GM19455 (cell line): ENCODE results near the gene SLC17A2.

Source experiments
- ATAC-seq: cut with Tn5 transposase; IDR thresholded peaks from one replicate; pipeline ENCODE4 v1.9.1; 2021; ENCODE audit not compliant: unreplicated experiment

SLC17A2 gene, protein sequence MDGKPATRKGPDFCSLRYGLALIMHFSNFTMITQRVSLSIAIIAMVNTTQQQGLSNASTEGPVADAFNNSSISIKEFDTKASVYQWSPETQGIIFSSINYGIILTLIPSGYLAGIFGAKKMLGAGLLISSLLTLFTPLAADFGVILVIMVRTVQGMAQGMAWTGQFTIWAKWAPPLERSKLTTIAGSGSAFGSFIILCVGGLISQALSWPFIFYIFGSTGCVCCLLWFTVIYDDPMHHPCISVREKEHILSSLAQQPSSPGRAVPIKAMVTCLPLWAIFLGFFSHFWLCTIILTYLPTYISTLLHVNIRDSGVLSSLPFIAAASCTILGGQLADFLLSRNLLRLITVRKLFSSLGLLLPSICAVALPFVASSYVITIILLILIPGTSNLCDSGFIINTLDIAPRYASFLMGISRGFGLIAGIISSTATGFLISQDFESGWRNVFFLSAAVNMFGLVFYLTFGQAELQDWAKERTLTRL

DNA sequence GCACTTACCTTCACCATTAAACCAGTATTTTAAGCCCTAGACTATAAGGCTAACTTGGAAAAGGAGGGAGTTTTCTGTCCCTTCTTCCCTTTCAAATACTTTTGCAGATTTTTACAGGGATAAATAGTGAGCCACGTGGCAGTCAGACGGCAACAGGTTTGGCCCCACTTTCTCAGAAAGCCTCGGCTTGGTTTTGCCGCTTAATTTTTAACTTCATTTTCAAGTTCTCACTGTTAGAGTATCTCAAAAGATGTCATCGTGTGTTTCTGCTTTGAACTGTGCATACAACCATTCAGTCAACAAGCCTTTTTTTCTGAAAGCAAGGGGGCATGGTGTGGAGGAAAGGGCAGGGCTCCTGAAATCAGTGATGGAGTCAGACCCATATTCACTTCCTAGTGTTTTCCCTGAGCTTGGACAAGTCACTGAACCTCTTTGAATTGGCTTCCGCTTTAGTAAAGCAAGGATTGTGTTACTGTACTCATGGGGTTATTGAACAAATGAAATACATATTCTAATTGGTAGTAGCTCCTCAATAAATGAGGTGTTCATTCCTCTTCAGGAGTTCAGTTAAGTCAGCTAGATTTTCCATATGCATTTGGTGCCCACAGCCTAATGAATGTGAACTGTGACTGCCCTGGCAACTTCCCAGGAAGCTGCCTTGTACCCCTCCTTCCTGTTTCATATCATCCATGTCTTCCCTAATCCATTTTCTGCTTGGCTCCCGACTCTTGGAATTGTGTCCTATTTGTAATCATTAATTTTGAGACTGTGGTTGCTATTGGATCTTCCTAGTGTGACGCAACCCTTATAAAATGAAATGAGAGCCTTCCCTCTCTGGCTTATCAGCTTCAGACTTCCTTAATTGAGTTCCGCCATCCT, at the start of gene SLC17A2:
TSS of gene SLC17A2 (minus strand) at position 160 of the 879 bp plus-strand sequence. CDS start 4,895 bp downstream, outside the sequence.
- no peak for ATAC-seq

- ATAC-seq, result no peak
Measured at GRCh38 chr6:25975923-25976560, 45.6 kb upstream of the SLC17A2 start.

GRCh38 chr6:25973923-25974555, 43.5 kb upstream of the SLC17A2 start:
- ATAC-seq, result no peak

DNA sequence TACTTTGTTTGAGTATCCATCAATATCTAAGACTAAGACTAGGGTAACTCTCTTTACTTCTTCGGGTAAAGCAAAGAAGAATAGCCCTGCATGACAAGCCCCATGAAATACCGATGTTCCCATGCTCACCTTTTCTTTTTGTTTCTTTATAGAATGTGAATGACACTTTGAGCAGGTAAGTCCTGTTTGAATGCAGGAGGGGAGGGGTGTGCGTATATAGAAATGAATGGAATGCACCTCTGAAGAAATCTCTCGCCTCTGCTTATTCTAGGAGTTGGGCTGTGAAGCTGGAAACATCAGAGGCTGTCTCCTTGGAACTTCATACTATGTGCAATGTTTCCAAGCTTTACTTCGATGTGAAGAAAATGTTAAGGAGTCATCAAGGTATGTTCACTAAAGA, 42.4 kb upstream of the SLC17A2 start:
- no peak for ATAC-seq

DNA sequence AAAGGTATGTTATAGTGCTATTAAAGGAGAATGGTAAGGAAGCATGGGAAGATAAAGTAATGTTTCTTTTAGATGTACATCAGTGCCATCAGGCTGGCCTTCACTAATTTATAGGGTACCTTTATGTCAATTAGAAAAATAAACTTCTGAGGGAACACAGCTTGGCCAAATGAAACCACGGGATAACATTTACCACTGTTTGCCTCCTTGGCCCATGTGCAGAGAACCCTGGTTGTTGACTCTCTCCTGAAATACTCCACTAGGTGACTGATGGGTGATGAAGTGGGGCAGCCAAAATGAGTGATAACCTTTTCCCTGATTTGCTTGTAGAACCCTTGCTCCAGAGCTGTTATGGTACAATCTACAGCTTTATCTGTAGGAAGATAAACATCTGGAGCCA, 41.6 kb upstream of the SLC17A2 start:
- ATAC-seq, result no peak

DNA sequence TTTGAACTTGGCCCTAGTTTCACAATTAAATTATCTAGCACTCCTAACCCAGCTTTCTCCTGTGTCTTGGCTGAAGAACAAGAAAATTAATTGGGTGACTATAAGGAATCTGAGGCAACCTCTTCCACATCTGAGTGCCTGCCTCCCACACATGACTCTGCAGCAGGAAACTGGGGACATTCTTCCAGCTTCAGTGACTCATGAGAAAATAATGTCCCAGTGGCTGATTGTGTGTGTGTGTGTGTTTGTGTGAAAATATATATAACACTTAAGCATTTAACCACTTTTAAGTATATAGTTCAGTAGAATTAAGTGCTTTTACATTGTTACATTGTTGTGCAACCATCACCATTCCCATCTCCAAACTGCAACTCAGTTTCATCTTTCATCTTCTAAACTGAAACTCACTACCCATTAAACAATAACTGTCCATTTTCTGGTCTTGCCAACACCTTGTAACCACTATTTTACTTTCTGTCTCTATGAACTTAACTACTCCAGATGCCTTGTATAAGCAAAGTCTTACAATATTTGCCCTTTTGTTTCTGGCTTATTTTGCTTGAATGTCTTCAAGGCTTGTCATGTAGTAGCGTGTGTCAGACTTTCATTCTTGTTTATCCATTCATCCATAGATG, 40.8 kb upstream of the SLC17A2 start:
- no peak for ATAC-seq

- no peak for ATAC-seq
Measured at GRCh38 chr6:25968769-25969168, 38.3 kb upstream of the SLC17A2 start.

DNA sequence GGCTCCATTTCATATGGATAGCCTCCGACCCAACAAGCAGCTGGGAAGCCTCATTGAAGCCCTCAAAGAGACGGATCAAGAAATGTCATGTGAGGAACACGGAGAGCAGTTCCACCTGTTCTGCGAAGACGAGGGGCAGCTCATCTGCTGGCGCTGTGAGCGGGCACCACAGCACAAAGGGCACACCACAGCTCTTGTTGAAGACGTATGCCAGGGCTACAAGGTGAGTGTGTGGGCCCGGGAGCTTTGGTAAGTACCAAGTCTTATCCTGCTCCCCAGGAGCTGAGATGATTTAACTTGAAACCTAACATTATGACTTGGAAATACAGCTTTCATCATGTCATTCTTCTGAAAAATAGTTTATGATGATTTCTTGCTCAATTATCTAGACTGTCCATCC, 36.2 kb upstream of the SLC17A2 start:
- ATAC-seq, result no peak

GRCh38 chr6:25965058-25965457, 34.6 kb upstream of the SLC17A2 start:
- no peak for ATAC-seq

DNA sequence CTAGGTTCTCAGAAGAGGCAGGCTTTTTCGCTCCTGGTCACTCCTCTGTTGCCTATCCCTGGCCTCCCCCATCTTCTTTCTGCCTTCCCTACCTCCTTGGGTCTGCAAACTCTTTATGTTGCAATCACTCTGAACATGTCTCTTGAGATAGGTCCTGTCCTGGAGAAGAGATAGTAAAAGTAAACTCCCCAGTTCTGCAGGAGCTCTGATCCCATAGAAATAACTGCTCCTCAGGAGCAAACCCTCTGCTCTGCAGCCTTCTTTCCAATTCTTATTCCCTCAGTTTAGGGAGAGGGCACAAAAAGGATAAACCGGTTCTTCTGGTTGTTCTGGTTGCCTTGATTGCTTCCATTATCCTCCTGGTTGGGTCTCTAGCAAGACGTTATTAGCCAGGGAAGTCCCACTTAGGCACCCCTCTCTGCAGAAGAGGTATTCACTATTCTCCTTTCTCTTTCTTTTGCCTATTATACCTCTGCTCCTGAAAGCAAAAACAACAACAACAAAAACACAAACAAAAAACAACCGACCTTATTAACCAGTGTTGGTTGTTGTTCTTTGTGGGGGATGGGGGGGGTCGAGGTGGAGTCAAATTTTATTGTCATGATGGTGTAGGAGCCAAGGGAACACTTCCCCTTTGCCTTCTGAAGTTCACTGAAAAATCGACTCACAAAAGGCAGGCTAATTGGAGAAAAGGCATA, 33.1 kb upstream of the SLC17A2 start:
- no peak for ATAC-seq

GRCh38 chr6:25962149-25963127, 31.9 kb upstream of the SLC17A2 start, which contains the start of gene TRIM38:
TSS of gene TRIM38 (plus strand) at chr6:25962802. CDS start at chr6:25966523, 3,721 bp downstream.
- ATAC-seq, result peak; percentile 89

DNA sequence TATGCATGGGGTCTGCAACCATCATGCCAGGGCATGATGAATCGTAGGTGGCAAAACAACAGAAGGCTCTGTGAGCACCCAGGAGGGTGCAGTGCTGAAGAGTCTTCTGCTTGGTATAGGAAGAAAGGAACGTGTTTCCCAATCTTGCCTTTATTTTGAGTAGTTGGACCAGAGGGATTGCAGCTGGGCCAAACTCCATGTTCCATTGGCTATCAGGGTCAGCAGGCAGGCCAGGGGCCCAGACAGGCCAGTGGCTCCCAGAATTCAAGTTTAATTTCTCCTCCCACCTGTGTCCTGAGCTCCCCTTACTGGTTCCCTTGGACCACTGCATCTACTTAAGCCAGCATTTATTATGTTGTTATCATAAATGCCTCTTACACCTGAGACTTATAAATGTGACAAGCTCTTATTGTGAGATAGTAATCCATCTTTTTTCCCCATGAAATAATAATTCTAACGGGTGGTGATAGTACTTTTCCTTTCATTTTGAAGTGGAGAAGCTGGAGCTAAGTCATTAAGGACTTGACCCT, 31.2 kb upstream of the SLC17A2 start:
- no peak for ATAC-seq

DNA sequence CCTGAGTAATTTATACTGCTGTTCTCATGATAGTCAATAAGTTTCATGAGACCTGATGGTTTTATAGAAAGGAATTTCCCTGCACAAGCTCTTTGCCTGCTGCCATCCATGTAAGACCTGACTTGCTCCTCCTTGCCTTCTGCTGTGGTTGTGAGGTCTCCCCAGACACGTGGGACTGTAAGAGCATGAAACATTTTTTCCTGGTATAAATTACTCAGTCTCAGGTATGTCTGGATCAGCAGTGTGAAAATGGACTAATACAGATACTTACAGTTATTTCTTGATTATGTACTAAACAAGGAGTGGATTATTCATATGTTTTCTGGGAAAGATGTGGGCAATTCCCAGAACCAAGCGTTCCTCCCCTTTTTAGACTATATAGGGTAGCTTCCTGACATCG, 30.2 kb upstream of the SLC17A2 start:
- ATAC-seq, result no peak

- ATAC-seq, result no peak
Measured at GRCh38 chr6:25959890-25960536, 29.5 kb upstream of the SLC17A2 start.

GRCh38 chr6:25958700-25959162, 28.2 kb upstream of the SLC17A2 start:
- no peak for ATAC-seq

DNA sequence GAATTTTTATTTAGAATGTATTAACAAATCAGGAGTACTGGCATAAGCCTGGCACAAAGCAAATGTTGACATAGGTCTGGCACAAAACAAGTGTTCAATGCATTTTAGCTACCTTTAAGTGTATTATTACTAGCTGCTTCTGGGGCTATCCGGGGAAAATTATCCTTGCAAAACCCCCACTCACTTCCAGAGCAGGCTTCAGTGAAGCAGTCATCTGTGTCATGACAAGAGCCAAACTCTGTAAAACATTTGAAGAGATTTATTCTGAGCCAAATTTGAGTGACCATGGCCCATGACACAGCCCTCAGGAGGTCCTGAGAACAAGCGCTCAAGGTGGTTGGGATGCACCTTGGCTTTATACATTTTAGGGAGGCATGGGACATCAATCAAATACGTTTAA, 25.7 kb upstream of the SLC17A2 start:
- ATAC-seq, result no peak

DNA sequence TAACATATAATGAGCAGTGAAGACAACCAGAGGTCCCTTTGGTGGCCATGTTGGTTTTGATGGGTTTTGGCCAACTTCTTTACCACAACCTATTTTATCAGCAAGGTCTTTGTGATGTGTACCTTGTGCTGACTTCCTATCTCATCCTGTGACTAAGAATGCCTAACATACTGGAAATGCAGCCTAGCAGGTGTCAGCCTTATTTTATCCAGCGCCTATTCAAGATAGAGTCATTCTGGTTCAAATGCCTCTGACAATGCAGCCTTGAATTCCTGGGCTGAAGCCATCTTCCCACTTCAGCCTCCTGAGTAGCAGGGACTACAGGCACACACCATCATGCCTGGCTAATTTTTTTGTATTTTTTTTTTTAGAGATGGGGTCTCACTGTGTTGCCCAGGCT, 24.3 kb upstream of the SLC17A2 start:
- ATAC-seq, result no peak

DNA sequence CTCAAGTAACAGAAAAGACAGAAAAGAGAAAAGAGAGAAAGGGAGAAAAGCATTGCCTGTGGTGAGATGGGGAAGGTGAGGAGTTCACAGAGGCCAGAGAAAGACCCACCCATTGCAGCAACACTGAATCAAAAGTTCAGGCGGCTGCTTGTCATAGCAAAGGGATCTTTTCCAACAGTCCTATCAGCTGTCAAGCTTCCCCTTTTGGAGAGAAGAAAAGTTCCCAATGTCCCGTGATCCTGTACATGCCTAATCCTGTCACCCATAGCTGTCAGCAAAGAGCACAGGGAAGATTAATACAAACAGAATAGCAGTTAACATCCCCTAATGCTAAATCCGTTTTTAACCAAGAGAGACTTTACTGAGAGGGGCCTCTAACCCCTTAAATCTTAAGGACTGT, 23.2 kb upstream of the SLC17A2 start:
- no peak for ATAC-seq
